D341Med (cell line): Measurements from ENCODE around the gene TCERG1.

Experiments used
- DNase-seq: peaks from one replicate; pipeline ENCODE4 v3.0.0; 2012; ENCODE audit warnings: low spot score

Gene TCERG1

GRCh38 chr5:146457431-146457830 lies 10.3 kb downstream of the TCERG1 start:
- no peak for DNase-seq

DNA sequence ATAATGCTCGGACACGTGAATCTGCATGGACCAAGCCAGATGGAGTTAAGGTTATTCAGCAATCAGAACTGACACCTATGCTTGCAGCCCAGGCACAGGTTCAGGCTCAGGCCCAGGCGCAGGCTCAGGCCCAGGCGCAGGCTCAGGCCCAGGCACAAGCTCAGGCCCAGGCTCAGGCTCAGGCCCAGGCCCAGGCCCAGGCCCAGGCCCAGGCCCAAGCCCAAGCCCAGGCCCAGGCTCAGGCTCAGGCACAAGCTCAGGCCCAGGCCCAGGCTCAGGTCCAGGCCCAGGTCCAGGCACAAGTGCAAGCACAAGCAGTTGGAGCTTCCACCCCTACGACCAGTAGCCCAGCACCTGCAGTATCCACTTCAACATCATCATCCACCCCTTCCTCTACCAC lies 11.8 kb downstream of the TCERG1 start:
- DNase-seq = no peak

- no peak for DNase-seq
Observed at GRCh38 chr5:146461319-146461718, 14.2 kb downstream of the TCERG1 start.

DNA sequence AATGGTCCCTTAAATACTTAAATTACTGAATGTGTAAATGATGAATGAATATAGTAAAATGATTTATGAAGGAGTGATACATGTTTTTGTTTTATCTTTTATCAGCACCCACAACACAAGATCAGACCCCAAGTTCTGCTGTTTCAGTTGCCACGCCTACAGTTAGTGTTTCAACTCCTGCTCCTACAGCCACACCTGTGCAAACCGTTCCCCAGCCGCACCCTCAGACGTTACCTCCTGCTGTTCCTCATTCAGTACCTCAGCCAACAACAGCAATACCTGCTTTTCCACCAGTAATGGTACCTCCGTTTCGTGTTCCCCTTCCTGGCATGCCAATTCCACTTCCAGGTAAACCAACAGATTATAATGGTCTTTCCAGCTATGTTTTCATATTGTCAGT lies 16.3 kb downstream of the TCERG1 start:
- no peak for DNase-seq

GRCh38 chr5:146466521-146467349 lies 19.6 kb downstream of the TCERG1 start:
- no peak for DNase-seq

- no peak for DNase-seq
Observed at GRCh38 chr5:146467760-146468159, 20.6 kb downstream of the TCERG1 start.

DNA sequence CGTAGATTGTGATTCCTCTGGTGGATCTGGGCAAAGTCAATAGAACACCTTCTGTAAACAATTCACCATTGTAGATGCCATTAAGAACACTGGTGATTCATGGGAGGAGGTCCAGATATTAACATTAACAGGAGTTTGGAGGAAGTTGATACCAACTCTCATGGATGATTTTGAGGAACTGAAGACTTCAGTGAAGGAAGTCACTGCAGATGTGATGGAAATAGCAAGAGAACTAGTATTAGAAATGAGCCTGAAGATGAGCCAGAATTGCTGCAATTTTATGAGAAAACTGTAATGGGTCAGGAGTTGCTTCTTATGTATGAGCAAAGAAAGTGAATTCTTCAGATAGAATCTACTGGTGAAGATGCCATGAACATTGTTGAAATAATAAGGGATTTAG lies 26.9 kb downstream of the TCERG1 start:
- no peak for DNase-seq

DNA sequence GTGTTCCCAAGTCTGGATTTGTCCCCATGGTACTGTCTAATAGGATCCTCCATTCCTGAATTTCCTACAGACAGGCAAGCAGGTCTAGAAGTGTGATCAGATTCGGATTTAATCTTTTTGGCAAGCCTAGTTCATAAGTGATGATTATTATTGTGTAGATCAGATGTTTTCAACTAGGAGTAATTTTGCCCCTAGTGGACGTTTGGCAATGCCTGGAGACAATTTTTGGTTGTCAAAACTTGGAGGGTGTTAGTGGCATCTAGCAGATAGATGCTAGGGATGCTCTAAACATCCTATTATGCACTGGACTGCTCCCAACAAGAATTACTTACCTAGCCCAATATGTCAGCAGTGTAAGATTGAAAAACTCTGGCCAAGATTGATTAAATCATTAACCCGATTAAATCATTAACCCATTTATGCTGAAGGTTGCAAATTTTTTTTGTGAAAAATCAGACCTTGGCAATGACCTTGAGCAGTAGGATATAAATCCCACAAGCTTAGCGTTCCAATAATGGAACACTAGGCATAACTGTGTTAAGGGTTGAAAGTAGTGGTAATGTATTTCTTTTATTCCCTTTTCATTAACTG lies 28.2 kb downstream of the TCERG1 start:
- no peak for DNase-seq

DNA sequence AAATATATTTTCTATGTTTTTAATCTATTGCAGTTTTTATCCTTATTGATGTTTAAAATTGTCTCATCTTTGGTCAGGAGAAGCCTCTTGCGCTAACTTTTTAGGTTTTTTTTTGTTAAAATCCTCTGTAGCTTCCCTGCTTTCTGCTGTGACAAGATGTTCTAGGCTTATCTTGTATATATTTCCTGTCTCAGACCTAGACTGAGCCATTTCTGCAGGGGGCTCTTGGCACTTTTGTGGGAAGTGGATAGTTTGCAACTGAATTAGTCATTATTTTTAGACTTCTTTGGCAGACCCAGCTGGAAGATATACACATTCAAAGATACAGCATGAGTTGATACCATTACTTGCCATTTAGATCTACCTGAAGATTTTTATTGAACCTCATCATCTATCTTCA lies 28.8 kb downstream of the TCERG1 start:
- DNase-seq = no peak

DNA sequence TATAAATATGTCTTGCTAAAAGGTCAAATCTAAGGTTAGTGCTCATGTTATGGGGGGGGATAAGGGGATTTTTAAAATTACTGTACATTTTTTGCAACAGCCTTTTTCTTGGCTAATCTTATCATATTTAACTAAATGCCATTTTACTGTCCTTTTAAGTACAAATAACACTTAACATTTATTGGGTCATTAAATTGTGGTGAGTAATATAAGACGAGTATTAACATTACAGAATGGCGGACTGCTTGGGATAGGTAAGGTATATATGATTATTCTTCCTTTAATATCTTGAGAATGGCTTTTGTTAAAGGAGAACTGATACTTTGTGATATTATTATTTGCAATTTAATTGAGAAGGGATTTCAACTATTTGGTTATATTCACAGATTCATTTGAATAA lies 35.6 kb downstream of the TCERG1 start:
- no peak for DNase-seq

- no peak for DNase-seq
Observed at GRCh38 chr5:146484714-146485391, 37.7 kb downstream of the TCERG1 start.

- no peak for DNase-seq
Observed at GRCh38 chr5:146490089-146490843, 43.1 kb downstream of the TCERG1 start.

GRCh38 chr5:146494656-146495055 lies 47.5 kb downstream of the TCERG1 start:
- no peak for DNase-seq

- no peak for DNase-seq
Observed at GRCh38 chr5:146499680-146500079, 52.5 kb downstream of the TCERG1 start.

DNA sequence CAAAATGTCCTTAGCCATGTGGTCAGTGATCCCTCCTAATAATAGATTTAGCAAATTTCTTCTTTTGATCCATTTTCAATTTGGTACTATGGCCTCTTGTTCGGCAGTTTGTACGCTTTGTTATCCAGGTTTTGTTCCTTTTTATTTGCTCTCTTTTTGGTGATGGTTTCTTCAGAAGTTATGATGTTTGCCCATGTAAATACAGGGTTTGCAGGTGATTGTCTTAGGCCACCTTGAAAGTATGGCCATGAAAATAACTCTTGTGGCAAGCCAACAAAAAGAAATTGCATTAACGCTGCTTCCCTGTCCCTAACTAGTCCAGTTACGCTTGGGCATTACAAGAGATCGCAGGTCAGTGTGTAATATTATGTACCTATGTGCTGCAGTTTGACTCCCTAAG lies 60.3 kb downstream of the TCERG1 start:
- DNase-seq = no peak

GRCh38 chr5:146510559-146511125 lies 63.5 kb downstream of the TCERG1 start:
- no peak for DNase-seq

DNA sequence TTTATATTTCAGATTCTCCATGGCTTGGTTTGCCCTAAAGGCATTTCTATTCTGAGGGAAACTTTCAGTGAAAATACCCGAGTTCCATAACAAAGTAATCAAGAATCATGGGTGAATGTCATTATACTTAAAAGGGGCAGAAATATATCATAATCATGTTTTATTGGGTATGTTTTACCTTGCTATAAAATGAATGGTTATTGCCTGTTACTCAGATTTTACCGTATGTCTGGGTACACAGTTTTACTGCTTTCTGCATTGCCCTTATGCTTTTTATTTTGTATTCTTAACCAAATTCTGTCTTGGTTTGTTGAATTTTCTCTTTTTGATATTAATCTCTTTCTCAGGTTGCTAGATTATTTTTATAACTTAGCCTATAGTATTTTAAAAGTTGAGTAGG lies 66.3 kb downstream of the TCERG1 start:
- no peak for DNase-seq

DNA sequence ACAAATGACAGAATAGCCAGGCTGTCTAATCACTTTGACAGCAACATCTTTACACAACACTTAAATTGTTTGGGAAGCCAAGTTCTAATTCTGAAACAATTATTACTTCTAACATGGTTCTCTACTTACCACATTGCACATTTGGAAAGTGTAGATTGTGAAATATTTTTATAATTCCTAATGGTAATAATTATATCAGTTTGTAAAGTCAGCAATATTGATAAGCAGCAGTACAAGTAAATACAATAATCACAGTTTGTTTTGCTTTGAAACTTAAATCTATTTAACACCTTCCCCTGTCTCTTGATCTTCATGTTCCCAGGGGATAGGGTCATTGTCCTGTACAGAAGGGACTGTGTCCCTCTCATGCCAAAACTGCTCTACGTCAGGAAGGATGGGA lies 67.4 kb downstream of the TCERG1 start:
- DNase-seq = no peak

- no peak for DNase-seq
Observed at GRCh38 chr5:146515473-146516150, 68.5 kb downstream of the TCERG1 start.

DNA sequence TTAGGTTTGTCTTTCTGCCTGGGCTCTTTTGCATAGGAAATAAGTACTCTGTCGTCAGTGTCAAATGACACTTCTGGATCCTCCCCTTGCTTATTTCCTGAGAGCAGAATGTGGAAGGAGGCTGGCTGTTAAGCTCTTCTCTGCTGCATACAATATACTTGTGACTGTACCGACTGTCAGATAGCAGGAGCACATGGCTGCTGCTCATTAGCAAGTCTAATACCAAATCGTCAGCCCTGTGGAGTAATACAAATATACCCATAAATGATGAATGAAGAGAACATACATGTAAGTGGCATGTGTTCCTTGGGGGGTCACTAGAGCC lies 69.0 kb downstream of the TCERG1 start, which contains the start of gene GPR151:
Gene GPR151, minus strand, starts transcription at position 40 of the 325 bp plus-strand sequence. CDS start 77 bp downstream, outside the sequence.
- DNase-seq = no peak

- no peak for DNase-seq
Observed at GRCh38 chr5:146519554-146519953, 72.4 kb downstream of the TCERG1 start.

DNA sequence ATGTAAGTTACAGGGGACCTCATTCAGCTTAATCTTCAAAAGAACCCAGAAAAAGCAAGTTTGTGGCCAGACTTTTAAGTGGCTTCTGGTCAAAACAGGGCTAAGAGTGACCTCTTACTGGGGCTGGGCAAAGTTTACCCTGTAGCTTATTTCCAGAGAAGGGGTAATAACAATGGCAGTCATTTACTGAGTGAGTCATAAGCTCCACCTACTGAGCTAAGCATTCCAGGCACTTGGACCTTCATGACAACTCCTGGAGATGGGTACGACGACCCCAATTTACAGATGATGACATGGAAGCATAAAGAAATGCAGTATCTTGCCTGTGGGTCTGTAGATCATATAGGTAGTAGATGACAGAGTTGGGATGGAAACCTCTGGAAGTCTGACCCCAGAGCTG lies 73.6 kb downstream of the TCERG1 start:
- no peak for DNase-seq
